GM10266 (cell line): ENCODE results near the gene TIMP3.

Source experiments
- DNase-seq: peaks from one replicate; pipeline ENCODE4 v3.0.0; 2012; ENCODE audit errors: extremely low spot score
- CTCF ChIP-seq: IDR thresholded peaks from 2 replicates; pipeline ENCODE4 v1.5.1; 2012; ENCODE audit warnings: mild to moderate bottlenecking, low read depth; ENCODE audit not compliant: control insufficient read depth, insufficient read depth; ENCODE audit errors: missing control alignments

The TIMP3 gene

GRCh38 chr22:32842486-32842885 is 41.0 kb downstream of the TIMP3 start:
- no peak for TF ChIP-seq CTCF
- no peak for DNase-seq

- DNase-seq: no peak
- TF ChIP-seq CTCF: no peak
Observed at GRCh38 chr22:32843300-32843699, 41.8 kb downstream of the TIMP3 start.

- DNase-seq: no peak
- no peak for TF ChIP-seq CTCF
Observed at GRCh38 chr22:32844251-32844650, 42.7 kb downstream of the TIMP3 start.

GRCh38 chr22:32846780-32847491 is 45.4 kb downstream of the TIMP3 start:
- no peak for DNase-seq
- TF ChIP-seq CTCF: no peak

- DNase-seq: no peak
- TF ChIP-seq CTCF: no peak
Observed at GRCh38 chr22:32848226-32848625, 46.7 kb downstream of the TIMP3 start.

GRCh38 chr22:32849501-32849900 is 48.0 kb downstream of the TIMP3 start:
- no peak for TF ChIP-seq CTCF
- DNase-seq: no peak

- no peak for DNase-seq
- TF ChIP-seq CTCF: no peak
Observed at GRCh38 chr22:32850157-32850556, 48.7 kb downstream of the TIMP3 start.
